Naive thymus-derived CD4-positive, alpha-beta T cell (primary cell): Measurements from ENCODE around the gene CPT1A. TPM values are rescaled to one million over a fixed set of nuclear protein-coding genes. Genes with fewer than 3 reads are reported as not detected.

Experiments used
- ATAC-seq: fragments of 150-1000 bp; cut with Tn5 transposase; 2 replicates; pipeline ENCODE4 v1.10.0; 2021; ENCODE audit warnings: mild to moderate bottlenecking, moderate library complexity
- CTCF ChIA-PET: fragments of 350-600 bp; sonication (Branson Sonifier 250); formaldehyde crosslinking; loops from one replicate; lab custom pipeline; 2021; ENCODE audit warnings: antibody characterized with exemption; lab: Charles Lee
- POLR2A ChIA-PET: fragments of 350-600 bp; sonication (Branson Sonifier 250); formaldehyde crosslinking; loops from one replicate; lab custom pipeline; 2021; ENCODE audit warnings: antibody characterized with exemption, inconsistent platforms; lab: Charles Lee
- DNase-seq, 9 donors: peaks; one replicate each; pipeline versions ENCODE4 v3.0.0 to v3.0.0-alpha.2; 2020 to 2022; ENCODE audit warnings: mixed read lengths in 1 of 9
- H3K27ac ChIP-seq: one replicate; pipeline ENCODE4 v1.7.0; 2013; ENCODE audit warnings: mild to moderate bottlenecking, low read depth, low read length, moderate library complexity
- H3K27me3 ChIP-seq, 2 donors: one replicate each; pipeline ENCODE4 v1.7.0; 2013; ENCODE audit warnings: low read length in 2 of 2, mild to moderate bottlenecking in 2 of 2, moderate library complexity in 2 of 2; ENCODE audit not compliant: control insufficient read depth in 2 of 2, insufficient read depth in 2 of 2
- H3K36me3 ChIP-seq, 3 experiments: 1 replicate in 2 of 3; 2 replicates in 1 of 3; pipeline ENCODE4 v1.7.0; 2013; ENCODE audit warnings: low read length in 3 of 3, mild to moderate bottlenecking in 3 of 3, moderate library complexity in 1 of 3; ENCODE audit not compliant: insufficient read depth in 3 of 3, control insufficient read depth in 2 of 3
- H3K4me1 ChIP-seq, 2 donors: one replicate each; pipeline ENCODE4 v1.7.0; 2013; ENCODE audit warnings: low read length in 2 of 2, mild to moderate bottlenecking in 2 of 2, moderate library complexity in 1 of 2; ENCODE audit not compliant: control insufficient read depth in 2 of 2, insufficient read depth in 2 of 2
- H3K4me3 ChIP-seq: 2 replicates; pipeline ENCODE4 v1.7.0; 2013; ENCODE audit warnings: mild to moderate bottlenecking, low read length
- H3K9me3 ChIP-seq, 3 experiments: 1 replicate in 2 of 3; 2 replicates in 1 of 3; pipeline ENCODE4 v1.7.0; 2013; ENCODE audit warnings: low read length in 3 of 3; ENCODE audit not compliant: control insufficient read depth in 2 of 3
- H3K27ac Mint-ChIP-seq, 9 donors: one replicate each; pipeline ENCODE4 v1.8.0; 2020 to 2022; ENCODE audit warnings: mixed read lengths in 9 of 9, mild to moderate bottlenecking in 8 of 9, moderate library complexity in 5 of 9, inconsistent platforms in 2 of 9
- H3K27me3 Mint-ChIP-seq, 5 donors: one replicate each; pipeline ENCODE4 v1.8.0; 2021 to 2022; ENCODE audit warnings: mixed read lengths in 5 of 5, mild to moderate bottlenecking in 1 of 5
- H3K36me3 Mint-ChIP-seq, 5 donors: one replicate each; pipeline ENCODE4 v1.8.0; 2020 to 2022; ENCODE audit warnings: mixed read lengths in 5 of 5, mild to moderate bottlenecking in 3 of 5, inconsistent platforms in 1 of 5
- H3K4me1 Mint-ChIP-seq, 7 donors: one replicate each; pipeline ENCODE4 v1.8.0; 2020 to 2022; ENCODE audit warnings: mixed read lengths in 7 of 7, mild to moderate bottlenecking in 3 of 7, inconsistent platforms in 1 of 7
- H3K4me3 Mint-ChIP-seq, 10 donors: one replicate each; pipeline ENCODE4 v1.8.0; 2020 to 2022; ENCODE audit warnings: mild to moderate bottlenecking in 10 of 10, mixed read lengths in 10 of 10, moderate library complexity in 6 of 10, inconsistent platforms in 2 of 10
- H3K9me3 Mint-ChIP-seq, 11 donors: one replicate each; pipeline ENCODE4 v1.8.0; 2020 to 2022; ENCODE audit warnings: mixed read lengths in 11 of 11, mild to moderate bottlenecking in 4 of 11, inconsistent platforms in 1 of 11, moderate library complexity in 1 of 11
- intact Hi-C, 2 donors: fragments of 100-400 bp; cut with micrococcal nuclease; formaldehyde crosslinking; loops; one replicate each; pipeline ENCODE4 v1.15.1; 2023
- polyA plus RNA-seq, 2 donors: library from polyadenylated mRNA; unstranded; fragments of 300-500 nt; fragmentation: Illumina TruSeq; gene quantifications; one replicate each; pipeline ENCODE4 v1.2.3, GENCODE V29; 2021
- total RNA-seq, 6 experiments: library from RNA in 5 of 6; stranded (reverse) in 5 of 6; gene quantifications; 1 replicate in 5 of 6; 2 replicates in 1 of 6; pipeline ENCODE4 v1.2.3 and lab custom pipeline; 2021 to 2026

Gene CPT1A
- total and polyA plus RNA-seq, 7 experiments from 2014 or later = 2.3 to 52.7 (median 20.0) TPM

- DNase-seq (peak in 3 of 9 donors; percentile 3 to 51 (median 12)), ATAC-seq (no peak)
- H3K9me3 Mint-ChIP-seq = no peaks in the 10 kb centered on the region
- Histone ChIP-seq H3K27ac (peak overlapping the region; percentile 73), H3K9me3 (no peaks in the 10 kb centered on the region), H3K27me3 (no peaks in the 10 kb centered on the region), H3K36me3 (no peaks in the 10 kb centered on the region), H3K4me1 (peaks cover 41 to 47% of the 10 kb centered on the region in 2 donors), H3K4me3 (peak overlapping the region; percentile 81)
- CTCF ChIA-PET = no interaction called here
- peak overlapping the region; percentile 81 to 95 (median 93) for H3K27ac Mint-ChIP-seq
- H3K36me3 Mint-ChIP-seq = no peaks in the 10 kb centered on the region
- POLR2A ChIA-PET = no interaction called here
- peaks cover 20 to 60% (median 48%) of the 10 kb centered on the region in 7 donors for H3K4me1 Mint-ChIP-seq
- intact Hi-C loops = loop anchor here (5.0 to 10.0 kb wide), 6 partner anchors 206 to 804 kb away; partner anchors contain the start of genes CCND1 (in 2 of the 2), PPP6R3 (in 1 of the 2) and TPCN2 (in 1 of the 2)
- peaks cover 0 to 15% (median 0%) of the 10 kb centered on the region in 5 donors for H3K27me3 Mint-ChIP-seq
- peak overlapping the region; percentile 85 to 93 (median 90) for H3K4me3 Mint-ChIP-seq
Observed at GRCh38 chr11:68840661-68841653, 759 bp downstream of the CPT1A start.

- DNase-seq = peak in 5 of 9 donors; percentile 6 to 43 (median 19)
Observed at GRCh38 chr11:68839911-68840641, 1.6 kb downstream of the CPT1A start.

GRCh38 chr11:68839054-68839865 lies 2.5 kb downstream of the CPT1A start:
- ATAC-seq = peak; percentile 88
- ChIA-PET POLR2A (interaction anchor here (2.2 kb wide), 1 partner anchor 14 kb away, joined by 9 read pairs; no protein-coding TSS in a partner anchor), CTCF (no interaction called here)
- Histone ChIP-seq H3K27me3 (no peaks in the 10 kb centered on the region), H3K4me1 (peaks cover 49% of the 10 kb centered on the region in 2 donors), H3K9me3 (no peaks in the 10 kb centered on the region), H3K4me3 (peak overlapping the region; percentile 81), H3K36me3 (no peaks in the 10 kb centered on the region), H3K27ac (peak overlapping the region; percentile 73)
- peak overlapping the region; percentile 81 to 95 (median 93) for H3K27ac Mint-ChIP-seq
- H3K4me1 Mint-ChIP-seq = peaks cover 31 to 70% (median 52%) of the 10 kb centered on the region in 7 donors
- no peaks in the 10 kb centered on the region for H3K36me3 Mint-ChIP-seq
- peaks cover 0 to 2% (median 0%) of the 10 kb centered on the region in 5 donors for H3K27me3 Mint-ChIP-seq
- intact Hi-C loops = loop anchor here (1.0 to 5.0 kb wide), 10 partner anchors 14 to 1363 kb away; partner anchors contain the start of genes TESMIN (in 2 of the 2), FADD (in 1 of the 2), IGHMBP2 (in 1 of the 2) and LTO1 (in 1 of the 2)
- H3K9me3 Mint-ChIP-seq = no peaks in the 10 kb centered on the region
- H3K4me3 Mint-ChIP-seq = peak overlapping the region; percentile 85 to 93 (median 90)
- peak; percentile 87 to 94 (median 92) for DNase-seq

More at GRCh38 chr11:68839911-68840641, 1.6 kb downstream of the CPT1A start:
- no peaks in the 10 kb centered on the region for H3K27me3 ChIP-seq
- H3K9me3 ChIP-seq = no peaks in the 10 kb centered on the region
- no peaks in the 10 kb centered on the region for H3K36me3 ChIP-seq
- Mint-ChIP-seq H3K27ac (peak overlapping the region; percentile 81 to 95 (median 93)), H3K27me3 (peaks cover 0 to 9% (median 0%) of the 10 kb centered on the region in 5 donors), H3K9me3 (no peaks in the 10 kb centered on the region), H3K4me3 (peak overlapping the region; percentile 85 to 93 (median 90)), H3K4me1 (peaks cover 29 to 69% (median 52%) of the 10 kb centered on the region in 7 donors), H3K36me3 (no peaks in the 10 kb centered on the region)
- ATAC-seq = peak; percentile 1
- POLR2A ChIA-PET = interaction anchor here (2.2 kb wide), 1 partner anchor 15 kb away, joined by 9 read pairs; no protein-coding TSS in a partner anchor
- peaks cover 49 to 50% of the 10 kb centered on the region in 2 donors for H3K4me1 ChIP-seq
- peak overlapping the region; percentile 73 for H3K27ac ChIP-seq
- intact Hi-C loops = loop anchor here (1.0 to 10.0 kb wide), 16 partner anchors 15 to 1362 kb away; partner anchors contain the start of genes CCND1 (in 2 of the 2), PPP6R3 (in 2 of the 2), TESMIN (in 2 of the 2) and TPCN2 (in 2 of the 2)
- CTCF ChIA-PET = no interaction called here
- H3K4me3 ChIP-seq = peak overlapping the region; percentile 81

- peak overlapping the region; percentile 81 for H3K4me3 ChIP-seq
- H3K9me3 Mint-ChIP-seq = no peaks in the 10 kb centered on the region
- intact Hi-C loops = loop anchor here (2.0 to 5.0 kb wide), 3 partner anchors 16 to 1364 kb away; partner anchors contain the start of gene FADD (in 1 of the 2)
- H3K36me3 ChIP-seq = no peaks in the 10 kb centered on the region
- no peaks in the 10 kb centered on the region for H3K36me3 Mint-ChIP-seq
- no peaks in the 10 kb centered on the region for H3K27me3 ChIP-seq
- no peak for ATAC-seq
- peak overlapping the region; percentile 73 for H3K27ac ChIP-seq
- H3K9me3 ChIP-seq = no peaks in the 10 kb centered on the region
- peak in 3 of 9 donors; percentile 11 to 33 (median 13) for DNase-seq
- H3K4me1 Mint-ChIP-seq = peaks cover 29 to 67% (median 49%) of the 10 kb centered on the region in 7 donors
- H3K27ac Mint-ChIP-seq = peak overlapping the region; percentile 81 to 95 (median 93)
- no peaks in the 10 kb centered on the region for H3K27me3 Mint-ChIP-seq
- POLR2A ChIA-PET = interaction anchor here (0.8 to 2.2 kb wide), 2 partner anchors 13 to 21 kb away, joined by 5 to 9 read pairs; no protein-coding TSS in a partner anchor
- H3K4me1 ChIP-seq = peaks cover 45 to 46% of the 10 kb centered on the region in 2 donors
- CTCF ChIA-PET = no interaction called here
- H3K4me3 Mint-ChIP-seq = peak overlapping the region; percentile 85 to 93 (median 90)
Observed at GRCh38 chr11:68838572-68838964, 3.1 kb downstream of the CPT1A start.

GRCh38 chr11:68837583-68838571 lies 3.8 kb downstream of the CPT1A start:
- ChIA-PET POLR2A (interaction anchor here (0.6 to 2.2 kb wide), 3 partner anchors 13 to 237 kb away, joined by 3 to 9 read pairs (median 5); no protein-coding TSS in a partner anchor), CTCF (no interaction called here)
- Histone ChIP-seq H3K27me3 (no peaks in the 10 kb centered on the region), H3K4me3 (no peak overlapping the region), H3K4me1 (peaks cover 43 to 45% of the 10 kb centered on the region in 2 donors), H3K27ac (peak overlapping the region; percentile 73), H3K36me3 (no peaks in the 10 kb centered on the region), H3K9me3 (no peaks in the 10 kb centered on the region)
- ATAC-seq = no peak
- H3K9me3 Mint-ChIP-seq = no peaks in the 10 kb centered on the region
- intact Hi-C loops = loop anchor here (2.0 to 5.0 kb wide), 3 partner anchors 17 to 1364 kb away; partner anchors contain the start of gene FADD (in 1 of the 2)
- DNase-seq = no peak
- H3K36me3 Mint-ChIP-seq = no peaks in the 10 kb centered on the region
- H3K4me1 Mint-ChIP-seq = peaks cover 29 to 68% (median 47%) of the 10 kb centered on the region in 7 donors
- H3K27ac Mint-ChIP-seq = peak overlapping the region; percentile 15 to 95 (median 86)
- H3K27me3 Mint-ChIP-seq = no peaks in the 10 kb centered on the region
- H3K4me3 Mint-ChIP-seq = peak overlapping the region; percentile 37 to 93 (median 78)
